ENCODE results near the gene LCOR.

LCOR gene

GRCh38 chr10:97024168-97025073, 192.3 kb downstream of the LCOR start:
- peak; percentile 27 for DNase-seq (ENCODE audit: low read depth)
- H3K4me3 ChIP-seq (ENCODE audit: low read length): no peak overlapping the region

GRCh38 chr10:97025613-97026242, 193.6 kb downstream of the LCOR start:
- TF ChIP-seq CTCF (conservative IDR thresholded peaks at IDR 0.05; ENCODE audit: low read length): peak; percentile 61
- H3K4me3 ChIP-seq (ENCODE audit: low read length): no peak overlapping the region
- peak; percentile 55 for DNase-seq (ENCODE audit: low read depth)

More at GRCh38 chr10:97024168-97025073, 192.3 kb downstream of the LCOR start:
- no peak for TF ChIP-seq CTCF (conservative IDR thresholded peaks at IDR 0.05; ENCODE audit: low read length)

GRCh38 chr10:97028126-97028831, 196.2 kb downstream of the LCOR start:
- no peak overlapping the region for H3K4me3 ChIP-seq (ENCODE audit: low read length)
- TF ChIP-seq CTCF (conservative IDR thresholded peaks at IDR 0.05; ENCODE audit: low read length): no peak
- DNase-seq (ENCODE audit: low read depth): peak; percentile 47

GRCh38 chr10:97028832-97029178, 196.7 kb downstream of the LCOR start:
- TF ChIP-seq CTCF (conservative IDR thresholded peaks at IDR 0.05; ENCODE audit: low read length): no peak
- H3K4me3 ChIP-seq (ENCODE audit: low read length): no peak overlapping the region
- no peak for DNase-seq (ENCODE audit: low read depth)

- no peak for TF ChIP-seq CTCF (conservative IDR thresholded peaks at IDR 0.05; ENCODE audit: low read length)
- DNase-seq (ENCODE audit: low read depth): no peak
- no peak overlapping the region for H3K4me3 ChIP-seq (ENCODE audit: low read length)
Measured at GRCh38 chr10:97029271-97029670, 197.2 kb downstream of the LCOR start.

GRCh38 chr10:97030894-97031293, 198.8 kb downstream of the LCOR start:
- H3K4me3 ChIP-seq (ENCODE audit: low read length): no peak overlapping the region
- TF ChIP-seq CTCF (conservative IDR thresholded peaks at IDR 0.05; ENCODE audit: low read length): no peak
- DNase-seq (ENCODE audit: low read depth): no peak
